Activated naive CD4-positive, alpha-beta T cell (primary cell): Measurements from ENCODE around the gene ACSL1.
"Not testable (repeated sequence)": the region's sequence is repeated elsewhere in the genome, so short reads cannot be mapped to it uniquely, and the experiment has no call there.

Experiments
- DNase-seq, 4 experiments: peaks; one replicate each; lab custom pipeline; 2025; lab: John Stamatoyannopoulos, UW

Gene ACSL1

GRCh38 chr4:184785813-184786212 is 40.0 kb downstream of the ACSL1 start:
- no peak for DNase-seq

- DNase-seq, result no peak
Observed at GRCh38 chr4:184784628-184785257, 41.0 kb downstream of the ACSL1 start.

- no peak for DNase-seq
Observed at GRCh38 chr4:184782731-184783373, 42.9 kb downstream of the ACSL1 start.

- DNase-seq, result not testable (repeated sequence)
Observed at GRCh38 chr4:184779160-184779559, 46.6 kb downstream of the ACSL1 start.

GRCh38 chr4:184778325-184778724 is 47.4 kb downstream of the ACSL1 start:
- no peak for DNase-seq

GRCh38 chr4:184776821-184777220 is 48.9 kb downstream of the ACSL1 start:
- DNase-seq, result no peak

GRCh38 chr4:184775854-184776555 is 49.8 kb downstream of the ACSL1 start:
- DNase-seq, result no peak

GRCh38 chr4:184774152-184774551 is 51.6 kb downstream of the ACSL1 start:
- DNase-seq, result no peak

GRCh38 chr4:184771416-184771815 is 54.4 kb downstream of the ACSL1 start:
- no peak for DNase-seq

GRCh38 chr4:184769141-184769765 is 56.5 kb downstream of the ACSL1 start:
- no peak for DNase-seq

- DNase-seq, result no peak
Observed at GRCh38 chr4:184768296-184768695, 57.5 kb downstream of the ACSL1 start.

- no peak for DNase-seq
Observed at GRCh38 chr4:184766446-184766845, 59.3 kb downstream of the ACSL1 start.

- DNase-seq, result no peak
Observed at GRCh38 chr4:184765473-184766340, 60.1 kb downstream of the ACSL1 start.

GRCh38 chr4:184764601-184765000 is 61.2 kb downstream of the ACSL1 start:
- no peak for DNase-seq

- DNase-seq, result no peak
Observed at GRCh38 chr4:184763150-184763780, 62.5 kb downstream of the ACSL1 start.

- peak in 2 of 4 experiments; percentile 6 to 7 for DNase-seq
Observed at GRCh38 chr4:184762100-184762499, 63.7 kb downstream of the ACSL1 start.

- no peak for DNase-seq
Observed at GRCh38 chr4:184760681-184761080, 65.1 kb downstream of the ACSL1 start.

- no peak for DNase-seq
Observed at GRCh38 chr4:184757810-184758209, 68.0 kb downstream of the ACSL1 start.

GRCh38 chr4:184756399-184756798 is 69.4 kb downstream of the ACSL1 start:
- DNase-seq, result no peak

GRCh38 chr4:184755278-184755677 is 70.5 kb downstream of the ACSL1 start:
- DNase-seq, result no peak
